Measurements from ENCODE around the gene SYT3. TPM values are rescaled to one million over a fixed set of nuclear protein-coding genes. Genes with fewer than 3 reads are reported as not detected.

Gene SYT3
- total RNA-seq, 2 donors from 2014 or later: 0.33 to 0.52 TPM

DNA sequence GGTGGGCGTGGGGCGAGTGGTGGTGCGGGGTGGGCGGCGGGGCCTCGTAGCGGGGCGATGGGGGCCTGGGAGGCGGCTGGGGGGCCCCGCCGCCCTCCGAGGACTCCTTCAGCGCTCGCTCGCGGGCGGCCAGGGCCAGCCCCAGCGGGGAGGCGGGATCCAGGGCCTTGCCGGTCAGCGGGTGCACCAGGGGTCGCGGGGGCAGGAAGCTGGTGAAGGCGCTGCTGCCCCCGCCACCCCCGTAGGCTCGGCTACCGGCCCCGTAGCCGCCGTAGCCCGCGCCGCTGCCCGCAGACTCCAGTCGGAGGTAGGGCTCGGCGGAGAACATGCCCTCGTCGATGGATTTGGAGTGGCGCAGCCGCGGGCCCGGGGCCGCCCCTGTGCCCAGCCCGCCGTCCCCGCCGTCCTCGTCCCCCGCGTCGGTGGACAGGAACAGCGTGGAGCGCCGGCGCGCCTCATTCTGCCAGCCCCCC, 28.1 kb upstream of the SYT3 start:
- Histone ChIP-seq H3K36me3 (replicated peaks in 1 of 2; ENCODE audit: insufficient read depth in 1 of 2, low read depth in 2 of 2) (no peaks in the 10 kb centered on the region), H3K4me1 (peaks cover 10% of the 10 kb centered on the region), H3K27ac (no peak overlapping the region), H3K4me3 (no peak overlapping the region), H3K27me3 (peaks cover 6 to 35% of the 10 kb centered on the region in 2 donors), H3K9me3 (no peaks in the 10 kb centered on the region)
- intact Hi-C loops (cut with DNase I): no loop called here
- TF ChIP-seq, protein P1, sequence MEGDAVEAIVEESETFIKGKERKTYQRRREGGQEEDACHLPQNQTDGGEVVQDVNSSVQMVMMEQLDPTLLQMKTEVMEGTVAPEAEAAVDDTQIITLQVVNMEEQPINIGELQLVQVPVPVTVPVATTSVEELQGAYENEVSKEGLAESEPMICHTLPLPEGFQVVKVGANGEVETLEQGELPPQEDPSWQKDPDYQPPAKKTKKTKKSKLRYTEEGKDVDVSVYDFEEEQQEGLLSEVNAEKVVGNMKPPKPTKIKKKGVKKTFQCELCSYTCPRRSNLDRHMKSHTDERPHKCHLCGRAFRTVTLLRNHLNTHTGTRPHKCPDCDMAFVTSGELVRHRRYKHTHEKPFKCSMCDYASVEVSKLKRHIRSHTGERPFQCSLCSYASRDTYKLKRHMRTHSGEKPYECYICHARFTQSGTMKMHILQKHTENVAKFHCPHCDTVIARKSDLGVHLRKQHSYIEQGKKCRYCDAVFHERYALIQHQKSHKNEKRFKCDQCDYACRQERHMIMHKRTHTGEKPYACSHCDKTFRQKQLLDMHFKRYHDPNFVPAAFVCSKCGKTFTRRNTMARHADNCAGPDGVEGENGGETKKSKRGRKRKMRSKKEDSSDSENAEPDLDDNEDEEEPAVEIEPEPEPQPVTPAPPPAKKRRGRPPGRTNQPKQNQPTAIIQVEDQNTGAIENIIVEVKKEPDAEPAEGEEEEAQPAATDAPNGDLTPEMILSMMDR (IDR thresholded peaks at IDR 0.05): no peak
- TF ChIP-seq POLR2A (IDR thresholded peaks at IDR 0.05): no peak
- ATAC-seq: no peak
- DNase-seq: no peak
- 2% methylated on average over 44 of the region's 58 CpGs; no CpG with 5 or more reads in 1 of the 2 donors for WGBS, 2 donors

DNA sequence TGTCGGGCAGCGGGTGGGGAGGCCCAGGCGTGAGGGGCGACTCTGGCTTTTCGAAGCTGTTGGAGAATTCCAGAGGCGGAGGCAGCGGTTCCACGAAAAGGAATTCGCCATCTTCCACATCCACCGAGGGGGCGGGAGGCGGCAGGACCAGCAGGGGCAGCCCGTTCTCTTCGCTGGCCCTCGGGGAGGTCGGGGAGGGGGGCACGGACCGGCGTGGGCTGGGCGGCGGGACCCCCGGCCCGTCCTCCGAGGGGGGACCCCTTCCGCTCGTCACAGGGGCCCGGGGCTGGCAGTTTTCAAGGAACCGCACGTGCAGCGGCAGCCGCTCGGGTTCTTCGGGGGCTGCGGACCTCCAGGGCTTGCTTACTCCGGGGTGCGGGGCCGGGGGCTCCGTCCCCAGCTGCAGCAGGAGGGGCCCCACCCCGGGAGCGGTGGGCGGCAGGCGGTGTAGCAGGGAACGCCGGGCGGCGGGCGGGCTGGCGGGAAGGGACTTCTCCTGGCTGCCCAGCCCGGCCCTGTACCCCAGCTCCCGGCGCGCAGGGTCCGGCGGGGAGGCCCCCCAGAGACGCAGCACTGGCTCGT, 27.6 kb upstream of the SYT3 start:
- ATAC-seq (no peak), DNase-seq (no peak)
- H3K27me3 ChIP-seq: peaks cover 6 to 35% of the 10 kb centered on the region in 2 donors
- TF ChIP-seq POLR2A (IDR thresholded peaks at IDR 0.05): no peak
- TF ChIP-seq, protein P1 (IDR thresholded peaks at IDR 0.05): no peak
- no peak overlapping the region for H3K27ac ChIP-seq
- H3K4me1 ChIP-seq: peaks cover 10% of the 10 kb centered on the region
- WGBS, 2 donors: 3% methylated on average over 42 of the region's 56 CpGs; no CpG with 5 or more reads in 1 of the 2 donors
- no peaks in the 10 kb centered on the region for H3K9me3 ChIP-seq
- H3K4me3 ChIP-seq: no peak overlapping the region
- H3K36me3 ChIP-seq (replicated peaks in 1 of 2; ENCODE audit: insufficient read depth in 1 of 2, low read depth in 2 of 2): no peaks in the 10 kb centered on the region
- intact Hi-C loops (cut with DNase I): no loop called here

DNA sequence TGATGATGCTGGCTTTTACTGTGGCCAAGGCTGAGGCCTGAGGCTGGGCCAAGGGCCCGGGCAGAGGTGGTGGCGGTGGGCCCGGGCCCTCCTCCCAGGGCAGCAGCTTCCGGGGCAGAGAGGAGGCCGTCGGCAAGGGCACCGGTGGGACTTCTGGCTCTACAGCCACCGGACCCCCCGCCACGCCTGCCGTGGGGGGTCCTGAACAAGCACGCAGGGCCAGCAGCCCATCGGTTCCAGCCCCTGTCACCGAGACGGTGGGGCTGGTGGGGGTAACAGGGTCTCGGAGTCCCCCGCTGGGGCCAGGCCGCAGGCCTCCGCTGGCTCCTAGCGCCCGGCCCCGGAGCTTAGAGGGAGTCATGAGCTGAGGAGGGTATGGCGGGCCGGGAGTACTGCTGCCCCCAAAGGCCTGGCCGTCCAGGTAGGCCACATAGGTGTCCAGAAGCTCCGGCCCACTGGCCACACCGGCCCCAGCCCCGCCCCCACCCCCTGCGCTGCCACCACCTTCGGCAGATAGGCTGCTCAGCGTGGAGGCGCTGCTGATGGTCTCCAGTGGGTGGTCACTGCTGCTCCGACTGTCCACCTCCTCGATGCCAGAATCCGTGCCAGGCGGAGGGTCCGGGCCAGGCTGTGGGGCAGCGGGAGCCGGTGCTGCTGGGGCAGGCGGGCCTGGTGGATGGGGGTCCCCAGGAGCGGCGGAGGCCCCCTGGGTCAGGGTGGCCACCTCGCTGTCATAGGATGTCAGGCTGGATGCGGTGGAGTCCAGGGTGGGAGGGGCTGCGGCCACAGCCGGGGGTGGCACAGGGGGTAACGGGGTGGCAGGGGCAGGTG, 26.9 kb upstream of the SYT3 start:
- Histone ChIP-seq H3K27ac (no peak overlapping the region), H3K4me1 (peaks cover 10% of the 10 kb centered on the region), H3K27me3 (peaks cover 6 to 35% of the 10 kb centered on the region in 2 donors), H3K4me3 (no peak overlapping the region), H3K9me3 (no peaks in the 10 kb centered on the region), H3K36me3 (replicated peaks in 1 of 2; ENCODE audit: insufficient read depth in 1 of 2, low read depth in 2 of 2) (no peaks in the 10 kb centered on the region)
- no peak for ATAC-seq
- DNase-seq: no peak
- intact Hi-C loops (cut with DNase I): no loop called here
- no peak for TF ChIP-seq POLR2A (IDR thresholded peaks at IDR 0.05)
- TF ChIP-seq, protein P1 (IDR thresholded peaks at IDR 0.05): no peak
- WGBS, 2 donors: 9 to 22% methylated on average over 7 to 44 of the region's 47 CpGs

DNA sequence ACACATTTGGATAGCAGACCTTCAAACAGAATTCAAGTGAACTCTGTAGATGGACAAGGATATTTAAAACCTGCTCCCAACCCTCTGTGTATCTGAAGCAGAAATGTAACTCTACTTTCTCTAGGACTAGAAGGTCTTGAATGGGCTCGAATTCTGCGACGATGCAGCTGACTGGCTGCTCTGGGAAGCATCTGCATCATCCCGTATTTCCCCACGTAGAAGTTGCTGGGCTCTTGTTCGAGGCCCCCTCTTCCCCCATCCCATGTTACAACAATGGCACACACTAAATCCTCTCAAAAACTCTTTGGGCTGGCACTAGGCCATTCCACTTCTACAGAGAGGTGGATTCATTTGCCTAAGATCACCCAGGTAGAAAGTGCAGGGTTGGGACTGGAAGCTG, 24.5 kb upstream of the SYT3 start:
- intact Hi-C loops (cut with DNase I): no loop called here
- no peaks in the 10 kb centered on the region for H3K36me3 ChIP-seq (replicated peaks in 1 of 2; ENCODE audit: insufficient read depth in 1 of 2, low read depth in 2 of 2)
- peaks cover 6 to 27% of the 10 kb centered on the region in 2 donors for H3K27me3 ChIP-seq
- H3K4me3 ChIP-seq: no peak overlapping the region
- 57 to 74% methylated on average over 5 to 6 of the region's 6 CpGs for WGBS, 2 donors
- H3K9me3 ChIP-seq: no peaks in the 10 kb centered on the region
- H3K4me1 ChIP-seq: peaks cover 10% of the 10 kb centered on the region
- TF ChIP-seq, protein P1 (IDR thresholded peaks at IDR 0.05): no peak
- TF ChIP-seq POLR2A (IDR thresholded peaks at IDR 0.05): no peak
- ATAC-seq (no peak), DNase-seq (no peak)
- H3K27ac ChIP-seq: no peak overlapping the region
